Airway epithelial cell (primary cell): Measurements from ENCODE around the gene EDARADD. TPM values are rescaled to one million over a fixed set of nuclear protein-coding genes. Genes with fewer than 3 reads are reported as not detected.

Experiments
- total RNA-seq: library from RNA; depleted of rRNA; stranded (reverse); fragments of >200 nt; gene quantifications from 2 replicates; pipeline ENCODE4 v1.2.3, GENCODE V29; 2015

Gene EDARADD
- 6.8 and 13.3 TPM in 2 replicates for total RNA-seq

DNA sequence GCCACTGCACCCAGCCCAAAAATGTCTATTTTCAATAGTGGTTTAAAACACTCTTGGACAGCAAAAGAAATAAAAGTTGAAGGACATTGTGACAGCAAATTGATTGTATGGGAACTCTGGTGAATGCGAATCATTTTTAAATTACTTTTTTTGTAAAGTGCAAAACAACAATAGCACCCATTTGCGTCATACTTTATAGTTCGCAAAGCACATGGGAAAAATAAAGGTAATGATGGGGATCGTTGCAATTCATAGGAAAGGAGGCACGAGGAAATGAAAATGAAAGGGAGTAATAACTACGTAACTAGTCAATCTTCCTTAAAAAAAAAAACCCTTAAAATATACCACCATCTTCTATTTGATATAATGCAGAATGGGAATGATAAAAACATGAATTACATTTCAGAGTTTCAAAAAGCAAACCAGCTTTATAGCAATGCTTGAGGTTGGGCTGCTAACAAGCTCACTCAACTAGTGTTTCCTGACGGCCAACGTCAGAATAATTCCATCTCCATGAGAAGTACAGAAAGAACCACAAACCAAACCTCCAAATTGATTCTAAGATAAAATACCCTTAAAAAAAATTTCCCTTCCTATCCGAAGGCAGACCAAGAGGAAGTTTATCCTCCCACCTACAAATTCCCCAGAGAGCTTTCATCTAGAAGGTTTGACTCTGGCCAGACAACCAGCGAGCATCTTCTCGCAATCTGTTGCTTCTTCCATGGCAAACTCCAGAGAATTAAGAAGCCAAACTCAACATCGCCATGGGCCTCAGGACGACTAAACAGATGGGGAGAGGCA lies at the start of gene EDARADD:
Gene EDARADD, plus strand, starts transcription at position 606 of the 801 bp plus-strand sequence. Its CDS starts 159 bp downstream, at position 765.

DNA sequence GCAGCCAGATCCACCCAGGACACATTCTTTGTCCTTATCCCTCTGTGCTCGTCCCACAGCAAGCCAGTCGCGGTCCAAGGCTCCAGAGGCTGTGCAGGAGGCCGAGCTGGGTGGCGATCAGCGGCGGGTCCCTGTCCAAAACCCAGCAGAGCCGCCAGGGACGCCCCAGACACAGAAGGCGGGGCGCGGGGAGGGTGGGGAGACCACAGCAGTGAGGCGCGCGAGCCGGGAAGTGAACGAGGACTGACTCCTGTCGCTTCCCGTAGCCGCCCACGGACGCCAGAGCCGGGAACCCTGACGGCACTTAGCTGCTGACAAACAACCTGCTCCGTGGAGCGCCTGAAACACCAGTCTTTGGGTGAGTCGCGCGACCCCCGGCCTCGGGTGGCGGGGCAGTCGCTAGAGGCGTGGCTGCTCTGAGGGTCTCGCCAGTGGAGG lies 129.6 kb downstream of the EDARADD start, which contains the start of gene LGALS8:
Gene LGALS8, plus strand, starts transcription at position 279 of the 438 bp plus-strand sequence. CDS start 2,089 bp downstream, outside the sequence.

Other genes with a start within 250 kb of the EDARADD start
- 1.6 and 3.5 TPM in 2 replicates for gene ERO1B, start 112.3 kb upstream of the EDARADD start, total RNA-seq
- 43.5 and 45.2 TPM in 2 replicates for gene LGALS8, start 129.7 kb downstream of the EDARADD start, total RNA-seq
- gene HEATR1, start 210.2 kb downstream of the EDARADD start, total RNA-seq = 12.5 and 19.5 TPM in 2 replicates